H1 (cell line): Measurements from ENCODE around the gene SMIM1. TPM values are rescaled to one million over a fixed set of nuclear protein-coding genes. Genes with fewer than 3 reads are reported as not detected.

ENCODE experiments used
- BACH1 ChIP-seq: IDR thresholded peaks from 2 replicates; pipeline ENCODE4 v1.6.1; 2012; ENCODE audit warnings: low read length, improper control_type of control experiment
- EP300 ChIP-seq, 2 experiments: IDR thresholded peaks; 1 replicate in 1 of 2; 2 replicates in 1 of 2; pipeline ENCODE4 v1.6.1; 2011 to 2012; ENCODE audit warnings: low read depth in 2 of 2, low read length in 2 of 2, mild to moderate bottlenecking in 2 of 2, borderline replicate concordance in 1 of 2, inconsistent platforms in 1 of 2, moderate library complexity in 1 of 2
- JUN ChIP-seq: IDR thresholded peaks from 2 replicates; pipeline ENCODE4 v1.6.1; 2011; ENCODE audit warnings: low read depth, mild to moderate bottlenecking, improper control_type of control experiment, low read length
- PHF8 ChIP-seq: fragments of 200-600 bp; sonication (generic); conservative IDR thresholded peaks from 2 replicates; pipeline ENCODE4 v1.7.1; 2012; ENCODE audit warnings: low read depth, mild to moderate bottlenecking, inconsistent platforms, low read length, moderate library complexity
- POLR2AphosphoS5 ChIP-seq: IDR thresholded peaks from 2 replicates; pipeline ENCODE4 v1.6.1; 2011; ENCODE audit warnings: low read depth, low read length
- TAF7 ChIP-seq: optimal IDR thresholded peaks from 2 replicates; pipeline ENCODE3; 2011; ENCODE audit warnings: low read depth, mild to moderate bottlenecking, inconsistent platforms, low read length, moderate library complexity, borderline replicate concordance
- TEAD4 ChIP-seq: IDR thresholded peaks from 2 replicates; pipeline ENCODE4 v1.6.1; 2012; ENCODE audit warnings: low read depth, low read length, inconsistent platforms, mixed read lengths
- YY1 ChIP-seq: IDR thresholded peaks from 2 replicates; pipeline ENCODE4 v1.6.1; 2011; ENCODE audit warnings: low read depth, mild to moderate bottlenecking, low read length
- polyA plus RNA-seq, 7 experiments: library from polyadenylated mRNA; depleted of rRNA in 3 of 7; stranded (reverse) in 5 of 7; unstranded in 2 of 7; fragments of >200 nt in 5 of 7; fragments of 200-250 nt in 2 of 7; gene quantifications; 1 replicate in 5 of 7; 2 replicates in 1 of 7; 4 replicates in 1 of 7; pipeline versions ENCODE4 v1.2.1 to v1.2.3, GENCODE V29; 2011 to 2013; ENCODE audit warnings: missing spikeins in 2 of 7, mixed read lengths in 2 of 7
- total RNA-seq: library from RNA; stranded (reverse); fragmentation: NEBNext Ultra II Directional; extraction: Animal tissue kit (Norgen Biotek cat#: 25700); gene quantifications from 2 replicates; pipeline ENCODE4 v1.2.1, GENCODE V29; 2021
- TF ChIP-seq, protein P1 (sequence below): fragments of 300-600 bp; sonication (generic); IDR thresholded peaks from 2 replicates; pipeline ENCODE4 v1.7.1; 2012; ENCODE audit warnings: low read length, moderate library complexity, mild to moderate bottlenecking, inconsistent platforms; ENCODE audit not compliant: insufficient replicate concordance
- TF ChIP-seq, protein P2 (sequence below): IDR thresholded peaks from 2 replicates; pipeline ENCODE4 v1.6.1; 2011; ENCODE audit warnings: low read depth, mild to moderate bottlenecking, low read length; ENCODE audit not compliant: insufficient read depth

The SMIM1 gene
- total and polyA plus RNA-seq, 2 of the 8 experiments (the other 6 are each of a cell fraction or from before 2014, with no cell fraction given), result 7.7 to 9.7 TPM

DNA sequence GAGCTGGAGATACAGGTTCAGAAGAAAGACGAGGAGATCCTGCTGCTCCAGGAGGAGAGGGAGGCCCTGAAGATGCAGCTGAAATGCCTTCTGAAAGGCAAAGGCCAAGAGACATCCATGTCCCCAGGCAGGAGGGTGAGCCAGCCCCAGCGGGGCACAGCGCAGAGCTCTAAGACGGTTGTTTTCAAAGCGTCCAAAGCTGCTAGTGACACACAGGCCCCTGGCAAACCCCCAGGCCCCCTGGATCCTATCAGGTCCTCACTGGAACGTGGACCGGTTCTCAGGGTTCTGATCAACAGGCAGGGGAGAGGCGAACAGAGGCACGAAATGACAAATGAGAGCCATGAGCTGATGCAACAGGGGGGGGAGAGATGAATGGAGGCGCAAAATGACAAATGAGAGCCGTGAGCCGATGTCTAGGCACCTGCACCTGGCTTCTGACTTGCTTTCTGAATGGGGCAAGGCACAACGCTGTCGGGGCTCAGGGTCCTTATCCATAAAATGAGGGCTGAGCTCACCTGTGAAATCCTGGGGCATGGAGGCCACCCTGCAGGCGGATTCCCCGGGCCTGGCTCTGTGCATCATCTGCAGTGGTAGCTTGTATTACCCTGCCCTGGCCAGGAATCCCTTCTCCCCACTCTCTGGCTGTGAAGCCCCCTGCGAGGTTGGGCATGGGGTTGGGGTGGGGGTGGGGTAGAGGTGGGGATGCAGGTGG, 11.1 kb upstream of the SMIM1 start (continued):
- TF ChIP-seq, protein P1, sequence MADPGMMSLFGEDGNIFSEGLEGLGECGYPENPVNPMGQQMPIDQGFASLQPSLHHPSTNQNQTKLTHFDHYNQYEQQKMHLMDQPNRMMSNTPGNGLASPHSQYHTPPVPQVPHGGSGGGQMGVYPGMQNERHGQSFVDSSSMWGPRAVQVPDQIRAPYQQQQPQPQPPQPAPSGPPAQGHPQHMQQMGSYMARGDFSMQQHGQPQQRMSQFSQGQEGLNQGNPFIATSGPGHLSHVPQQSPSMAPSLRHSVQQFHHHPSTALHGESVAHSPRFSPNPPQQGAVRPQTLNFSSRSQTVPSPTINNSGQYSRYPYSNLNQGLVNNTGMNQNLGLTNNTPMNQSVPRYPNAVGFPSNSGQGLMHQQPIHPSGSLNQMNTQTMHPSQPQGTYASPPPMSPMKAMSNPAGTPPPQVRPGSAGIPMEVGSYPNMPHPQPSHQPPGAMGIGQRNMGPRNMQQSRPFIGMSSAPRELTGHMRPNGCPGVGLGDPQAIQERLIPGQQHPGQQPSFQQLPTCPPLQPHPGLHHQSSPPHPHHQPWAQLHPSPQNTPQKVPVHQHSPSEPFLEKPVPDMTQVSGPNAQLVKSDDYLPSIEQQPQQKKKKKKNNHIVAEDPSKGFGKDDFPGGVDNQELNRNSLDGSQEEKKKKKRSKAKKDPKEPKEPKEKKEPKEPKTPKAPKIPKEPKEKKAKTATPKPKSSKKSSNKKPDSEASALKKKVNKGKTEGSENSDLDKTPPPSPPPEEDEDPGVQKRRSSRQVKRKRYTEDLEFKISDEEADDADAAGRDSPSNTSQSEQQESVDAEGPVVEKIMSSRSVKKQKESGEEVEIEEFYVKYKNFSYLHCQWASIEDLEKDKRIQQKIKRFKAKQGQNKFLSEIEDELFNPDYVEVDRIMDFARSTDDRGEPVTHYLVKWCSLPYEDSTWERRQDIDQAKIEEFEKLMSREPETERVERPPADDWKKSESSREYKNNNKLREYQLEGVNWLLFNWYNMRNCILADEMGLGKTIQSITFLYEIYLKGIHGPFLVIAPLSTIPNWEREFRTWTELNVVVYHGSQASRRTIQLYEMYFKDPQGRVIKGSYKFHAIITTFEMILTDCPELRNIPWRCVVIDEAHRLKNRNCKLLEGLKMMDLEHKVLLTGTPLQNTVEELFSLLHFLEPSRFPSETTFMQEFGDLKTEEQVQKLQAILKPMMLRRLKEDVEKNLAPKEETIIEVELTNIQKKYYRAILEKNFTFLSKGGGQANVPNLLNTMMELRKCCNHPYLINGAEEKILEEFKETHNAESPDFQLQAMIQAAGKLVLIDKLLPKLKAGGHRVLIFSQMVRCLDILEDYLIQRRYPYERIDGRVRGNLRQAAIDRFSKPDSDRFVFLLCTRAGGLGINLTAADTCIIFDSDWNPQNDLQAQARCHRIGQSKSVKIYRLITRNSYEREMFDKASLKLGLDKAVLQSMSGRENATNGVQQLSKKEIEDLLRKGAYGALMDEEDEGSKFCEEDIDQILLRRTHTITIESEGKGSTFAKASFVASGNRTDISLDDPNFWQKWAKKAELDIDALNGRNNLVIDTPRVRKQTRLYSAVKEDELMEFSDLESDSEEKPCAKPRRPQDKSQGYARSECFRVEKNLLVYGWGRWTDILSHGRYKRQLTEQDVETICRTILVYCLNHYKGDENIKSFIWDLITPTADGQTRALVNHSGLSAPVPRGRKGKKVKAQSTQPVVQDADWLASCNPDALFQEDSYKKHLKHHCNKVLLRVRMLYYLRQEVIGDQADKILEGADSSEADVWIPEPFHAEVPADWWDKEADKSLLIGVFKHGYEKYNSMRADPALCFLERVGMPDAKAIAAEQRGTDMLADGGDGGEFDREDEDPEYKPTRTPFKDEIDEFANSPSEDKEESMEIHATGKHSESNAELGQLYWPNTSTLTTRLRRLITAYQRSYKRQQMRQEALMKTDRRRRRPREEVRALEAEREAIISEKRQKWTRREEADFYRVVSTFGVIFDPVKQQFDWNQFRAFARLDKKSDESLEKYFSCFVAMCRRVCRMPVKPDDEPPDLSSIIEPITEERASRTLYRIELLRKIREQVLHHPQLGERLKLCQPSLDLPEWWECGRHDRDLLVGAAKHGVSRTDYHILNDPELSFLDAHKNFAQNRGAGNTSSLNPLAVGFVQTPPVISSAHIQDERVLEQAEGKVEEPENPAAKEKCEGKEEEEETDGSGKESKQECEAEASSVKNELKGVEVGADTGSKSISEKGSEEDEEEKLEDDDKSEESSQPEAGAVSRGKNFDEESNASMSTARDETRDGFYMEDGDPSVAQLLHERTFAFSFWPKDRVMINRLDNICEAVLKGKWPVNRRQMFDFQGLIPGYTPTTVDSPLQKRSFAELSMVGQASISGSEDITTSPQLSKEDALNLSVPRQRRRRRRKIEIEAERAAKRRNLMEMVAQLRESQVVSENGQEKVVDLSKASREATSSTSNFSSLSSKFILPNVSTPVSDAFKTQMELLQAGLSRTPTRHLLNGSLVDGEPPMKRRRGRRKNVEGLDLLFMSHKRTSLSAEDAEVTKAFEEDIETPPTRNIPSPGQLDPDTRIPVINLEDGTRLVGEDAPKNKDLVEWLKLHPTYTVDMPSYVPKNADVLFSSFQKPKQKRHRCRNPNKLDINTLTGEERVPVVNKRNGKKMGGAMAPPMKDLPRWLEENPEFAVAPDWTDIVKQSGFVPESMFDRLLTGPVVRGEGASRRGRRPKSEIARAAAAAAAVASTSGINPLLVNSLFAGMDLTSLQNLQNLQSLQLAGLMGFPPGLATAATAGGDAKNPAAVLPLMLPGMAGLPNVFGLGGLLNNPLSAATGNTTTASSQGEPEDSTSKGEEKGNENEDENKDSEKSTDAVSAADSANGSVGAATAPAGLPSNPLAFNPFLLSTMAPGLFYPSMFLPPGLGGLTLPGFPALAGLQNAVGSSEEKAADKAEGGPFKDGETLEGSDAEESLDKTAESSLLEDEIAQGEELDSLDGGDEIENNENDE, result no peak
- no peak for TF ChIP-seq TEAD4
- TF ChIP-seq PHF8, result no peak
- TF ChIP-seq JUN, result no peak
- no peak for TF ChIP-seq YY1
- TF ChIP-seq, protein P2, sequence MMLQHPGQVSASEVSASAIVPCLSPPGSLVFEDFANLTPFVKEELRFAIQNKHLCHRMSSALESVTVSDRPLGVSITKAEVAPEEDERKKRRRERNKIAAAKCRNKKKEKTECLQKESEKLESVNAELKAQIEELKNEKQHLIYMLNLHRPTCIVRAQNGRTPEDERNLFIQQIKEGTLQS, result no peak
- TF ChIP-seq POLR2AphosphoS5, result no peak
- TF ChIP-seq TAF7, result no peak
- no peak for TF ChIP-seq BACH1
- no peak for TF ChIP-seq EP300 (IDR thresholded peaks at IDR 0.05; ENCODE audit: borderline replicate concordance in 1 of 2, low read depth in 2 of 2, low read length in 2 of 2)
